NCI-H2107 treated with DMSO at 0.1 percent for 48 hours (cell line): ENCODE data around the gene WNK2.

ENCODE experiments used
- DNase-seq: peaks from one replicate; lab custom pipeline; 2025; ENCODE audit not compliant: unreplicated experiment; lab: John Stamatoyannopoulos, UW

Gene WNK2

DNA sequence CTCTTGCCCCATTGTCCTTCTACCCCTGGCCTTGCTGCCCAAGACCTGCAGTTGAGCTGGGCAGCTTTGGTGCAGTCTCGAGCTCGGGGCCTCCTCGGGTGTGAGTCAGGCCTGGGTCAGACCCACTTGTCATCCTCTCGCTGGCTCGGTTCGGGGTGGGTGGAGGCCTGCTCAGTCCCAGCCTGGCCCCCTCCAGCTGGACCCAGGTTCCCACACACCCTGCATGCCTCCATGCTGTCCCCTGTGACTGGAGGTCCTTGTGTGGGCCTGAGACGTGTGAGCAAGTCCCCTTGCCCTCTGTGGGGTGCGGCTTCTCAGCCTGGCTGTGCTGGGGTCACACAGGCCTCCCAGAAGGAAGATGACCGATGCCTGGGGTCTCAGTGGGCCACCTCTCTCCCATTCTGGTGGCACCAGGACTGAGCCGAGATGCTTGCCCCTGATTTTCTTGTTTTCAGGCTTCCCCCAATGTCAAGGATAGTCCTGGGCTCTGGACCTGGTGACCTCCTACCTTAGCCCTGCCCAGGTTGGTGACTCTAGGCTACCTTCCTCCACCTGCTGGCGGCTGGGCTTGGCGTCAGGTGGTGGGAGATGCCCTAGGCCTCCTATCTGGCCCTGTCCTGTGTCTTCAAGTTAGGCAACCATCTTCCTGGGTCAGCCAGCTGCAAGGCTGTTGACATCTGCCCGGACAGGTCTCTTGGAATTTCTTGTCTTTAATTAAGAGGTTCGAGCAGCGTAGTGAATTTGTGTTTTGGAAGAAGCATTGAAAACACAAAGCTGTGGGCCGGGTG is 15.1 kb downstream of the WNK2 start:
- no peak for DNase-seq

GRCh38 chr9:93200449-93200742 is 16.5 kb downstream of the WNK2 start:
- no peak for DNase-seq

GRCh38 chr9:93200989-93201334 is 17.0 kb downstream of the WNK2 start:
- DNase-seq = no peak

- no peak for DNase-seq
Observed at GRCh38 chr9:93203026-93203717, 19.2 kb downstream of the WNK2 start.

- DNase-seq = no peak
Observed at GRCh38 chr9:93203718-93204469, 20.0 kb downstream of the WNK2 start.

DNA sequence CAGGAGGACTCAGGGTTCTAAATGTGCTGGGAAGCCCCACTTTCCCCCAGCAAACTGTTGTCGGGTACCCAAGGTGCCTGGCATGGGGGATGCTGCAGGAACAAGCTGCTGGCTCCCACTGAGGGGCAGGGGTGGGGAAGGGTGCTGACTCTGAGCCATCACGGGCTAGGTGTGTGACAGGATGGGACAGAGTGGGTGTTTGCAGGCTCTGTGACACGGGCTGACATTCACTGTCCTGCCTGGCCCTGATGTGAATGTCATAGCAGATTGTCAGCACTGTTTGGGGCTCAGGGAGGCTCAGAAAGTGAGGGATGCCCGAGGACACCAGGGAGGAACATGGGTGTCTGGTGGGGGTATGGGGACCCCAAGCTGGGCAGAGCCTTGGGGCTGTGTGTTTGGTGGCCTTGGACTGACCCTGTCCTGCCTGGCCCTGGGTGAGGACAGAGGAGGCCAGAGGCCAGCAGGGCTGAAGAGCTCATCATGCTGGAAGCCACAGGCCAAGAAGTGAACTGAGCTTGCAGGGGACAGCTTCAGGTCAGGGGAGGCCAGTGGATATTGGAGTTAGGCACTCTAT is 20.6 kb downstream of the WNK2 start:
- DNase-seq = no peak

GRCh38 chr9:93205045-93205768 is 21.3 kb downstream of the WNK2 start:
- DNase-seq = no peak

- no peak for DNase-seq
Observed at GRCh38 chr9:93205896-93206575, 22.1 kb downstream of the WNK2 start.

DNA sequence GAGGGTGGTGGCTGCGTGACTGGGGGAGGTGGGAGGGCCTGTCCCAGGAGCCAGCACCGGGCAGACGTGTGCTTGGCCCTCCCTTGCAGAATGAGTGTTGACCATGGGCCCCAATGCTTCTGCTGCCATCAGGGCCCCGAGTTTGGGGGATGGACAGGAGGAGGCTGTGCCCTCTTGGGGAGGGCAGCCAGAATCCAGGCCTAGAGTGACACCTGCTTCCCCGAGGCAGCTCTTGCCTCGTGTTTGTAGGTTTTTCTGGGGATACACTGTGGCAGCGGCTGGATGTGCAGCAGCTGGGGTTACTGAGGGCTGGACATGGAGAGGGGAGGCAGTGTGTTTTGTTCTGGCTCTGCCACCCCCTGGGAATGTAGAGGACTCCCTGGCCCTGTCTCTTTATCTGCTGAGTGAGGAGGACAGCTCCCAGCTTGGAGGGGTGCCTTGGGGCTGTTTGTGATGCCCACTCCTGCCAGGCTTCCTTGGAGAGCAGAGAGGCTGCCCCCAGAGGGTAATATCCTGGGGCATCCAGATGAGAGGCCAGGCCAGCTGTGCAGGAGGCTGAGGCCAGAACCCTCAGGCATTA is 22.7 kb downstream of the WNK2 start:
- DNase-seq = no peak

- DNase-seq = peak; percentile 81
Observed at GRCh38 chr9:93207326-93207814, 23.4 kb downstream of the WNK2 start.

- no peak for DNase-seq
Observed at GRCh38 chr9:93207860-93208734, 24.2 kb downstream of the WNK2 start.

- DNase-seq = no peak
Observed at GRCh38 chr9:93209097-93209496, 25.2 kb downstream of the WNK2 start.

GRCh38 chr9:93209576-93210323 is 25.8 kb downstream of the WNK2 start:
- no peak for DNase-seq

GRCh38 chr9:93210324-93210973 is 26.5 kb downstream of the WNK2 start:
- DNase-seq = no peak

DNA sequence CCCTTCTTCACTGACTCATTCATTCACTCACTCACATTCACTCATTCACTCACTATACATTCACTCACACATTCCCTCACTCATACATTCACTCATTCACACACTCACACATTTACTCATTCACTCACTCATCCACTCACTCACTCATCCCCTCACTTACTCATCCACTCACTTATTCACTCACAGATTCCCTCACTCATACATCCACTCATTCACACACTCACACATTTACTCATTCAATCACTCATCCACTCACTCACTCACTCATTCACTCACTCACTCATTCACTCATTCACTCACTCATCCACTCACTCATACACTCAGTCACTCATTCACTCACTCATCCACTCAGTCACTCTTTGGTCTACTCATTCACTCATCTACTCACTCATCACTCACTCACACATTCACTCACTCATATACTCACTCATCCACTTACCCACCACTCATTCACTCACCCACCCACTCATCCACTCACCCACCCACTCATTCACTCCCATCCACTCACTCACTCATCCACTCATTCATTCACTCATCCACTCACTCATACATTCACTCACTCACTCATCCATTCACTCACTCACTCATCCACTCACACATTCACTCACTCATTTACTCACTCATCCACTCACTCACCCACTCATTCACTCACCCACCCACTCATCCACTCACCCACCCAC is 27.2 kb downstream of the WNK2 start:
- DNase-seq = no peak

- DNase-seq = no peak
Observed at GRCh38 chr9:93211654-93212001, 27.7 kb downstream of the WNK2 start.

GRCh38 chr9:93212409-93212808 is 28.5 kb downstream of the WNK2 start:
- no peak for DNase-seq

DNA sequence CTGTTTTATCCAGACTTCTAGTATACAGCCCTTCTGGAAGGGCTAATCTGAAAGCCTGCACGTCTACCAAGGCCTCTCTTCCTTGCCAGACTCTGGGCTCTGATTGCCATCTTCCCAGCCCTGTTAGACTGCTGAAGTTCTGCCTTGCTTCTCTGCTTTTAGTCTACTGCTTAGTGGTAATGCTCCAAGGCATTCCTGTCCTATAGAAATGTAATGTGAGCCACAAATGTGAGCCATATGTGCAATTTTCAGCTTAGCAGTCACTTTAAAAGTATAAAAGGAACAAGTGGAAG is 32.1 kb downstream of the WNK2 start:
- DNase-seq = no peak
